H54 (cell line): ENCODE measurements around the gene ATRIP.
A peak's percentile ranks its signal among the peaks of the same experiment; 100 is the strongest.

ENCODE experiments used
- DNase-seq: peaks from one replicate; pipeline ENCODE4 v3.0.0; 2011; ENCODE audit warnings: low spot score, mixed read lengths; ENCODE audit not compliant: insufficient read length
- FAIRE-seq: peaks from 3 replicates; lab custom pipeline; 2011; peaks lifted over from hg19 to GRCh38; lab: Jason Lieb, UNC
- POLR2A ChIP-seq: IDR thresholded peaks from 2 replicates; pipeline ENCODE4 v1.6.1; 2011; ENCODE audit warnings: low read depth, mild to moderate bottlenecking, low read length

Gene ATRIP

GRCh38 chr3:48505968-48506504 is 59.5 kb downstream of the ATRIP start:
- no peak for DNase-seq
- TF ChIP-seq POLR2A, result no peak
- no peak for FAIRE-seq

DNA sequence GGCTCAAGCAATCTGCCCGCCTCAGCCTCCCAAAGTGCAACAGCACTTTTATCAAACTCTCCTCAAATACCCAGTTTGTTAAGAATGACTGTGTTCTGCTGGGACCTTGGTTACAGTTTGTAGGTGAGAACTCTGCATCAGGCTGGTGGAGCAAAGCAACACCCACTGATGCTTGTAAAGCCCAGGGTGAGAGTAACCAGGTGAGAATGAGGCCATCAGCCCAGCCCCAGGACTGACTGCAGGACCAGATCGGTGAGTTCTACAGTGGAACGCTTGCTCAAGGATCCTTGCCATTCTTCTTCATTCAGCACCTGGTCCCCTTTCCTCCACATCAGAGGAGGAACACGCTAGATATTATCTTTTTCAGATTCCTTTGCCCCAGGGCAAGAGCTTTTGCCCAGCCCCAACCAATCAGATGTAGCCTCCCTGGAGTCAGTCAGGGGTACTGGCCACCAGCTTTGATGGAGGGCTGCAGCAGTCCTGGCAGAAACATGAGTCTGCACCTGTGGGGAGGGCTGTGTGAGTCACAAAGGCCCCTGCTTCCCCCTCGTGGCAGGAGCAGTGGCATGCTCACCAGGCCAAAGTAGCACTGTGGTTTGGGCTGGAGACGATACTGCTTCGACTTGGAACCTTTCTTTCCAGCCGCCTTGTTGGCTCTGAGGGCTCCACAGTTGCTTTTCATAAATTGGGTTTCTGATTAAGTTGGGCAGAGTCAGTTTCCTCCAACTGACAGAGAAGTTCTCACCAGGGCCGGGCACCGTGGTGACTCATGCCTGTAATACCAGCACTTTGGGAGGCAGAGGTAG is 60.9 kb downstream of the ATRIP start:
- TF ChIP-seq POLR2A, result no peak
- FAIRE-seq (no peak), DNase-seq (peak; percentile 88)

DNA sequence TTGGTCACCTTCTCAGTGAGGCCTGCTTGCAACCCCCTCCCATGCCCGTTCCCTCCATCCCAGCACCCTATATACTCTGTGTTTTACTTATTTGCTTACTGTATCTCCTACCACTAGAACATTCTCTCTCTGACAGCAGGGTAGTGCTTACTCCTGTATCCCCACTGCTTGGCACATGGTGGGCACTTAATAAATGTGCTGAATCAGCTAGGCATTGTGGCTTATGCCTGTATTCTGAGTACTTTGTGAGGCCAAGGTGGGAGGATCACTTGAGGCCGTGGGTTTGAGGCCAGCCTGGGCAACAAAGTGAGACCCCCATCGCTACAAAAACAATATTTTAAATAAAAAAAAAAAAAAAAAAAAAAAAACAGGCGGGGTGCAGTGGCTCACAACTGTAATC is 65.0 kb downstream of the ATRIP start:
- FAIRE-seq, result no peak
- TF ChIP-seq POLR2A, result no peak
- DNase-seq, result no peak

DNA sequence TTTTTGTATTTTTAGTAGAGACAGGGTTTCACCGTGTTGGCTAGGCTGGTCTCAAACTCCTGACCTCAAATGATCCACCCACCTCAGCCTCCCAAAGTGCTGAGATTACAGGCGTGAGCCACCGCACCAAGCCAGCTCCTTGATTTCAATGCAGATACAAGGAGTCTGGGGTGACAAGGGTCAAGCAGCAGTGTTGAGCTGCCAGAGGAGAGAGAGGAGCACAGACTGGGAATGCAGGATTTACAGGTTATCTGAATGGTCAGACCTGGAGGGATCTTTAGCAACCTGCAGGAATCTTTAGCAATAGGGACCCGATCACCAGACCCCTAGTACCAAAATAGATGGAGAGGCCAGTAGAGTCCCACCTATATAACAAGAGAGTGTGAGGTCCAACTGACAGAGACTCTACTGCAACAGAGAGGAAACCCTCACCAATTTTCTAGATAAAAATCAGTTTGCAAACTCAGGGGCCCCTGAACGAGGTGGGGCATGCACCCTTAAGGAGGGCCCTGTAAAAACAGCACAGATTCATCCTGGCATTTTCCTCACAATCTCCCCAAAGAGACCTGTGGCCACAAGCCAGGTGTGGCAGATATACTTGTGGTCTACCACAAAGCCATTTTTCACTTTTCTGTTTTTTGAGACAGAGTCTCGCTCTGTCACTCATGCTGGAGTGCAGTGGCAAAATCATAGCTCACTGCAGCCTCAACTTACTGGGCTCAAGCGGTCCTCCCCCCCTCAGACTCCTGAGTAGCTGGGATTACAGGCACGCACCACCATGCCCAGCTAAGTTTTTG is 68.1 kb downstream of the ATRIP start:
- FAIRE-seq, result no peak
- TF ChIP-seq POLR2A, result no peak
- no peak for DNase-seq
